Vagina (tissue), 2 donors: ENCODE results near the gene WWC2.

Experiments used
- POLR2A ChIP-seq, 2 donors: fragments of 450-650 bp; IDR thresholded peaks; one replicate each; pipeline ENCODE4 v1.6.1; 2017; ENCODE audit warnings: antibody characterized with exemption in 2 of 2, mild to moderate bottlenecking in 2 of 2, moderate library complexity in 2 of 2
- TF ChIP-seq, protein P1 (sequence below), 3 experiments: fragments of 450-650 bp in 2 of 3; fragments of 200-600 bp in 1 of 3; sonication (generic) in 1 of 3; IDR thresholded peaks; one replicate each; pipeline ENCODE4 v1.5.1; 2017 to 2019; ENCODE audit warnings: antibody characterized with exemption in 3 of 3, mild to moderate bottlenecking in 2 of 3, moderate library complexity in 2 of 3

GRCh38 chr4:183337833-183338232 lies 238.8 kb downstream of the WWC2 start:
- no peak for TF ChIP-seq POLR2A (IDR thresholded peaks at IDR 0.05)
- TF ChIP-seq, protein P1, sequence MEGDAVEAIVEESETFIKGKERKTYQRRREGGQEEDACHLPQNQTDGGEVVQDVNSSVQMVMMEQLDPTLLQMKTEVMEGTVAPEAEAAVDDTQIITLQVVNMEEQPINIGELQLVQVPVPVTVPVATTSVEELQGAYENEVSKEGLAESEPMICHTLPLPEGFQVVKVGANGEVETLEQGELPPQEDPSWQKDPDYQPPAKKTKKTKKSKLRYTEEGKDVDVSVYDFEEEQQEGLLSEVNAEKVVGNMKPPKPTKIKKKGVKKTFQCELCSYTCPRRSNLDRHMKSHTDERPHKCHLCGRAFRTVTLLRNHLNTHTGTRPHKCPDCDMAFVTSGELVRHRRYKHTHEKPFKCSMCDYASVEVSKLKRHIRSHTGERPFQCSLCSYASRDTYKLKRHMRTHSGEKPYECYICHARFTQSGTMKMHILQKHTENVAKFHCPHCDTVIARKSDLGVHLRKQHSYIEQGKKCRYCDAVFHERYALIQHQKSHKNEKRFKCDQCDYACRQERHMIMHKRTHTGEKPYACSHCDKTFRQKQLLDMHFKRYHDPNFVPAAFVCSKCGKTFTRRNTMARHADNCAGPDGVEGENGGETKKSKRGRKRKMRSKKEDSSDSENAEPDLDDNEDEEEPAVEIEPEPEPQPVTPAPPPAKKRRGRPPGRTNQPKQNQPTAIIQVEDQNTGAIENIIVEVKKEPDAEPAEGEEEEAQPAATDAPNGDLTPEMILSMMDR (IDR thresholded peaks at IDR 0.05), result no peak
